Motor neuron (in vitro differentiated cells): ENCODE results near the gene MAP3K7. TPM values are rescaled to one million over a fixed set of nuclear protein-coding genes. Genes with fewer than 3 reads are reported as not detected.
A peak's percentile ranks its signal among the peaks of the same experiment; 100 is the strongest.

ENCODE experiments used
- ATAC-seq, 8 experiments: fragments of 200-7000 bp; cut with Tn5 transposase; replicated peaks in 6 of 8; 2 replicates each; pipeline ENCODE4 v1.8.0; 2021; ENCODE audit warnings: mild to moderate bottlenecking in 8 of 8, moderate library complexity in 8 of 8
- H3K27ac ChIP-seq, 2 donors: fragments of 250-450 bp; sonication (Bioruptor Pico); 2 replicates each; pipeline ENCODE4 v1.9.0; 2021; ENCODE audit warnings: antibody characterized with exemption in 2 of 2, mild to moderate bottlenecking in 2 of 2, moderate library complexity in 1 of 2
- H3K4me1 ChIP-seq, 2 donors: fragments of 250-450 bp; sonication (Bioruptor Pico); replicated peaks in 1 of 2; 2 replicates each; pipeline ENCODE4 v1.6.1; 2021; ENCODE audit warnings: antibody characterized with exemption in 2 of 2, mild to moderate bottlenecking in 2 of 2, moderate library complexity in 1 of 2
- H3K4me3 ChIP-seq, 5 donors: fragments of 250-450 bp; sonication (Bioruptor Pico); 2 replicates each; pipeline ENCODE4 v1.9.0; 2021; ENCODE audit warnings: antibody characterized with exemption in 5 of 5, mild to moderate bottlenecking in 5 of 5, moderate library complexity in 4 of 5
- WGBS, 10 experiments: fragments of 450-650 bp; shearing (Covaris generic); methylation state at CpG; one replicate each; pipeline ENCODE4 v1.0.0; 2022; 5-methylcytosine and 5-hydroxymethylcytosine counted together
- in situ Hi-C, 9 experiments: fragments of 400-800 bp; cut with MboI; loops; one replicate each; pipeline ENCODE4 v1.15.0; 2021; ENCODE audit warnings: low sequenced_read_pairs in 9 of 9, low pct_unique_long_range_greater_than_20kb in 2 of 9; ENCODE audit not compliant: unreplicated experiment in 9 of 9
- total RNA-seq, 8 experiments: library from RNA; unstranded; fragments of 300-600 nt; gene quantifications; 2 replicates each; pipeline versions ENCODE4 v1.2.3 to v1.2.4, GENCODE V29; 2022

The MAP3K7 gene
- total RNA-seq, 8 experiments from 2014 or later = 27.2 to 44.8 (median 37.2) TPM

- Histone ChIP-seq H3K4me3 (no peak overlapping the region), H3K4me1 (peaks cover 11 to 12% of the 10 kb centered on the region in 2 donors), H3K27ac (no peak overlapping the region)
- ATAC-seq = peak in 5 of 8 experiments; percentile 21 to 90 (median 64)
- WGBS, 10 experiments = 0 to 80% (median 30%) methylated on average over 2 to 3 of the region's 3 CpGs
- in situ Hi-C loops = no loop called here
These were observed 49.1 kb downstream of the MAP3K7 start for GRCh38 chr6:90537723-90538258.

GRCh38 chr6:90537027-90537426, 49.8 kb downstream of the MAP3K7 start:
- in situ Hi-C loops = no loop called here
- Histone ChIP-seq H3K4me1 (peaks cover 11 to 12% of the 10 kb centered on the region in 2 donors), H3K27ac (no peak overlapping the region), H3K4me3 (no peak overlapping the region)
- 31 to 100% (median 79%) methylated on average over 1 to 4 of the region's 4 CpGs for WGBS, 10 experiments
- ATAC-seq = no peak

- Histone ChIP-seq H3K4me3 (no peak overlapping the region), H3K4me1 (peaks cover 11 to 12% of the 10 kb centered on the region in 2 donors), H3K27ac (no peak overlapping the region)
- ATAC-seq = peak in 5 of 8 experiments; percentile 57 to 93 (median 60)
- in situ Hi-C loops = no loop called here
- 33 to 100% (median 71%) methylated on average over 2 to 4 of the region's 4 CpGs for WGBS, 10 experiments
These were observed 50.4 kb downstream of the MAP3K7 start for GRCh38 chr6:90536520-90536919.

GRCh38 chr6:90534337-90535025, 52.4 kb downstream of the MAP3K7 start:
- 72 to 100% (median 97%) methylated on average over 1 to 3 of the region's 3 CpGs; no CpG with 5 or more reads in 1 of the 10 experiments for WGBS, 10 experiments
- Histone ChIP-seq H3K27ac (no peak overlapping the region), H3K4me3 (no peak overlapping the region), H3K4me1 (peaks cover 11 to 12% of the 10 kb centered on the region in 2 donors)
- no peak for ATAC-seq
- in situ Hi-C loops = no loop called here

- no peak for ATAC-seq
- peaks cover 11 to 12% of the 10 kb centered on the region in 2 donors for H3K4me1 ChIP-seq
- H3K27ac ChIP-seq = no peak overlapping the region
- 85 to 100% (median 93%) methylated on average over 2 to 4 of the region's 4 CpGs; no CpG with 5 or more reads in 1 of the 10 experiments for WGBS, 10 experiments
- no peak overlapping the region for H3K4me3 ChIP-seq
- in situ Hi-C loops = no loop called here
These were observed 53.1 kb downstream of the MAP3K7 start for GRCh38 chr6:90533615-90534336.

- in situ Hi-C loops = no loop called here
- H3K27ac ChIP-seq = no peak overlapping the region
- 80 to 100% (median 100%) methylated on average over 1 of the region's 1 CpG for WGBS, 10 experiments
- H3K4me3 ChIP-seq = no peak overlapping the region
- H3K4me1 ChIP-seq = no peaks in the 10 kb centered on the region
- ATAC-seq = no peak
These were observed 56.0 kb downstream of the MAP3K7 start for GRCh38 chr6:90530882-90531281.

- no peak overlapping the region for H3K27ac ChIP-seq
- no peak for ATAC-seq
- 93 to 100% (median 100%) methylated on average over 2 to 3 of the region's 4 CpGs; no CpG with 5 or more reads in 2 of the 10 experiments for WGBS, 10 experiments
- no peaks in the 10 kb centered on the region for H3K4me1 ChIP-seq
- in situ Hi-C loops = no loop called here
- H3K4me3 ChIP-seq = no peak overlapping the region
These were observed 61.5 kb downstream of the MAP3K7 start for GRCh38 chr6:90525421-90525820.

- ATAC-seq = no peak
- Histone ChIP-seq H3K27ac (no peak overlapping the region), H3K4me1 (no peaks in the 10 kb centered on the region), H3K4me3 (no peak overlapping the region)
- WGBS, 10 experiments = 66 to 98% (median 92%) methylated on average over 3 to 4 of the region's 4 CpGs
- in situ Hi-C loops = no loop called here
These were observed 63.0 kb downstream of the MAP3K7 start for GRCh38 chr6:90523779-90524310.

- 90 to 100% (median 100%) methylated on average over 1 of the region's 1 CpG; no CpG with 5 or more reads in 2 of the 10 experiments for WGBS, 10 experiments
- Histone ChIP-seq H3K4me3 (no peak overlapping the region), H3K4me1 (no peaks in the 10 kb centered on the region), H3K27ac (no peak overlapping the region)
- in situ Hi-C loops = no loop called here
- ATAC-seq = no peak
These were observed 64.9 kb downstream of the MAP3K7 start for GRCh38 chr6:90521955-90522354.

GRCh38 chr6:90516074-90516660, 70.7 kb downstream of the MAP3K7 start:
- no peak overlapping the region for H3K27ac ChIP-seq
- no peaks in the 10 kb centered on the region for H3K4me1 ChIP-seq
- 81 to 100% (median 90%) methylated on average over 2 to 6 of the region's 6 CpGs for WGBS, 10 experiments
- H3K4me3 ChIP-seq = no peak overlapping the region
- in situ Hi-C loops = no loop called here
- ATAC-seq = no peak

GRCh38 chr6:90514496-90514895, 72.4 kb downstream of the MAP3K7 start:
- Histone ChIP-seq H3K27ac (no peak overlapping the region), H3K4me3 (no peak overlapping the region), H3K4me1 (no peaks in the 10 kb centered on the region)
- WGBS, 10 experiments = 83 to 100% (median 95%) methylated on average over 1 to 3 of the region's 3 CpGs; no CpG with 5 or more reads in 2 of the 10 experiments
- ATAC-seq = no peak
- in situ Hi-C loops = no loop called here

- 25 to 97% (median 80%) methylated on average over 1 to 5 of the region's 5 CpGs for WGBS, 10 experiments
- no peak for ATAC-seq
- Histone ChIP-seq H3K4me1 (no peaks in the 10 kb centered on the region), H3K4me3 (no peak overlapping the region), H3K27ac (no peak overlapping the region)
- in situ Hi-C loops = no loop called here
These were observed 78.1 kb downstream of the MAP3K7 start for GRCh38 chr6:90508753-90509152.

- no peak for ATAC-seq
- Histone ChIP-seq H3K4me3 (no peak overlapping the region), H3K4me1 (peaks cover 3 to 9% of the 10 kb centered on the region in 2 donors), H3K27ac (no peak overlapping the region)
- in situ Hi-C loops = no loop called here
- WGBS, 10 experiments = 49 to 100% (median 73%) methylated on average over 1 to 3 of the region's 3 CpGs; no CpG with 5 or more reads in 3 of the 10 experiments
These were observed 83.9 kb downstream of the MAP3K7 start for GRCh38 chr6:90502866-90503407.
